Measurements from ENCODE around the gene RBM42.

RBM42 gene

GRCh38 chr19:35629332-35629633 lies 447 bp downstream of the RBM42 start:
- no peak for TF ChIP-seq POLR2AphosphoS5 (IDR thresholded peaks at IDR 0.05; ENCODE audit: low read depth, low read length)
- no peak for TF ChIP-seq FOXP2 (optimal IDR thresholded peaks at IDR 0.05; ENCODE audit: borderline replicate concordance, extremely low read depth, extremely low read length, insufficient read depth)
- TF ChIP-seq SIN3A (IDR thresholded peaks at IDR 0.05; ENCODE audit: borderline replicate concordance, insufficient read depth, low read length): no peak
- TF ChIP-seq, protein P1, sequence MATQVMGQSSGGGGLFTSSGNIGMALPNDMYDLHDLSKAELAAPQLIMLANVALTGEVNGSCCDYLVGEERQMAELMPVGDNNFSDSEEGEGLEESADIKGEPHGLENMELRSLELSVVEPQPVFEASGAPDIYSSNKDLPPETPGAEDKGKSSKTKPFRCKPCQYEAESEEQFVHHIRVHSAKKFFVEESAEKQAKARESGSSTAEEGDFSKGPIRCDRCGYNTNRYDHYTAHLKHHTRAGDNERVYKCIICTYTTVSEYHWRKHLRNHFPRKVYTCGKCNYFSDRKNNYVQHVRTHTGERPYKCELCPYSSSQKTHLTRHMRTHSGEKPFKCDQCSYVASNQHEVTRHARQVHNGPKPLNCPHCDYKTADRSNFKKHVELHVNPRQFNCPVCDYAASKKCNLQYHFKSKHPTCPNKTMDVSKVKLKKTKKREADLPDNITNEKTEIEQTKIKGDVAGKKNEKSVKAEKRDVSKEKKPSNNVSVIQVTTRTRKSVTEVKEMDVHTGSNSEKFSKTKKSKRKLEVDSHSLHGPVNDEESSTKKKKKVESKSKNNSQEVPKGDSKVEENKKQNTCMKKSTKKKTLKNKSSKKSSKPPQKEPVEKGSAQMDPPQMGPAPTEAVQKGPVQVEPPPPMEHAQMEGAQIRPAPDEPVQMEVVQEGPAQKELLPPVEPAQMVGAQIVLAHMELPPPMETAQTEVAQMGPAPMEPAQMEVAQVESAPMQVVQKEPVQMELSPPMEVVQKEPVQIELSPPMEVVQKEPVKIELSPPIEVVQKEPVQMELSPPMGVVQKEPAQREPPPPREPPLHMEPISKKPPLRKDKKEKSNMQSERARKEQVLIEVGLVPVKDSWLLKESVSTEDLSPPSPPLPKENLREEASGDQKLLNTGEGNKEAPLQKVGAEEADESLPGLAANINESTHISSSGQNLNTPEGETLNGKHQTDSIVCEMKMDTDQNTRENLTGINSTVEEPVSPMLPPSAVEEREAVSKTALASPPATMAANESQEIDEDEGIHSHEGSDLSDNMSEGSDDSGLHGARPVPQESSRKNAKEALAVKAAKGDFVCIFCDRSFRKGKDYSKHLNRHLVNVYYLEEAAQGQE (IDR thresholded peaks at IDR 0.05; ENCODE audit: insufficient read depth in 1 of 2, low read depth in 2 of 2, low read length in 2 of 2): no peak
- TF ChIP-seq TAF1 (IDR thresholded peaks at IDR 0.05; ENCODE audit: borderline replicate concordance, insufficient read depth, low read length): no peak

GRCh38 chr19:35633727-35634440 lies 5.0 kb downstream of the RBM42 start:
- no peak for TF ChIP-seq TAF1 (IDR thresholded peaks at IDR 0.05; ENCODE audit: borderline replicate concordance, insufficient read depth, low read length)
- no peak for TF ChIP-seq SIN3A (IDR thresholded peaks at IDR 0.05; ENCODE audit: borderline replicate concordance, insufficient read depth, low read length)

- TF ChIP-seq, protein P1 (IDR thresholded peaks at IDR 0.05; ENCODE audit: insufficient read depth in 1 of 2, low read depth in 2 of 2, low read length in 2 of 2): no peak
- TF ChIP-seq FOXP2 (optimal IDR thresholded peaks at IDR 0.05; ENCODE audit: borderline replicate concordance, extremely low read depth, extremely low read length, insufficient read depth): no peak
- no peak for TF ChIP-seq TAF1 (IDR thresholded peaks at IDR 0.05; ENCODE audit: borderline replicate concordance, insufficient read depth, low read length)
- no peak for TF ChIP-seq POLR2AphosphoS5 (IDR thresholded peaks at IDR 0.05; ENCODE audit: low read depth, low read length)
- no peak for TF ChIP-seq SIN3A (IDR thresholded peaks at IDR 0.05; ENCODE audit: borderline replicate concordance, insufficient read depth, low read length)
Measured at GRCh38 chr19:35636651-35637050, 7.8 kb downstream of the RBM42 start.

DNA sequence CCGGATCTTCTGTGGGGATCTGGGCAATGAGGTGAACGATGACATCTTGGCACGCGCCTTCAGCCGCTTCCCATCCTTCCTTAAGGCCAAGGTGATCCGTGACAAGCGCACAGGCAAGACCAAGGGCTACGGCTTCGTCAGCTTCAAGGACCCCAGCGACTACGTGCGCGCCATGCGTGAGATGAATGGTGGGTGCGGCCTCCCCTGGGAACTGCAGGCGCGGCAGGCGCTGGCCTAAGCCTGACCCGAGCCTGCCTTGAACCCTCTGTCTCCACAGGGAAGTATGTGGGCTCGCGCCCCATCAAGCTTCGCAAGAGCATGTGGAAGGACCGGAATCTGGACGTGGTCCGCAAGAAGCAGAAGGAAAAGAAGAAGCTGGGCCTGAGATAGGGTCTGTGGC lies 8.3 kb downstream of the RBM42 start:
- TF ChIP-seq SIN3A (IDR thresholded peaks at IDR 0.05; ENCODE audit: borderline replicate concordance, insufficient read depth, low read length) (no peak), TAF1 (IDR thresholded peaks at IDR 0.05; ENCODE audit: borderline replicate concordance, insufficient read depth, low read length) (no peak), POLR2AphosphoS5 (IDR thresholded peaks at IDR 0.05; ENCODE audit: low read depth, low read length) (no peak), FOXP2 (optimal IDR thresholded peaks at IDR 0.05; ENCODE audit: borderline replicate concordance, extremely low read depth, extremely low read length, insufficient read depth) (no peak)
- TF ChIP-seq, protein P1 (IDR thresholded peaks at IDR 0.05; ENCODE audit: insufficient read depth in 1 of 2, low read depth in 2 of 2, low read length in 2 of 2): no peak

- no peak for TF ChIP-seq TAF1 (IDR thresholded peaks at IDR 0.05; ENCODE audit: borderline replicate concordance, insufficient read depth, low read length)
- TF ChIP-seq, protein P1 (IDR thresholded peaks at IDR 0.05; ENCODE audit: insufficient read depth in 1 of 2, low read depth in 2 of 2, low read length in 2 of 2): no peak
- no peak for TF ChIP-seq FOXP2 (optimal IDR thresholded peaks at IDR 0.05; ENCODE audit: borderline replicate concordance, extremely low read depth, extremely low read length, insufficient read depth)
- TF ChIP-seq POLR2AphosphoS5 (IDR thresholded peaks at IDR 0.05; ENCODE audit: low read depth, low read length): no peak
- no peak for TF ChIP-seq SIN3A (IDR thresholded peaks at IDR 0.05; ENCODE audit: borderline replicate concordance, insufficient read depth, low read length)
Measured at GRCh38 chr19:35639321-35639639, 10.4 kb downstream of the RBM42 start.
